GM04503 (cell line): ENCODE results near the gene FLT4.
"Not testable (repeated sequence)": the region's sequence is repeated elsewhere in the genome, so short reads cannot be mapped to it uniquely, and the experiment has no call there.

Source experiments
- DNase-seq: peaks from one replicate; pipeline ENCODE4 v3.0.0-alpha.2; 2012; ENCODE audit warnings: low read depth

Gene FLT4

DNA sequence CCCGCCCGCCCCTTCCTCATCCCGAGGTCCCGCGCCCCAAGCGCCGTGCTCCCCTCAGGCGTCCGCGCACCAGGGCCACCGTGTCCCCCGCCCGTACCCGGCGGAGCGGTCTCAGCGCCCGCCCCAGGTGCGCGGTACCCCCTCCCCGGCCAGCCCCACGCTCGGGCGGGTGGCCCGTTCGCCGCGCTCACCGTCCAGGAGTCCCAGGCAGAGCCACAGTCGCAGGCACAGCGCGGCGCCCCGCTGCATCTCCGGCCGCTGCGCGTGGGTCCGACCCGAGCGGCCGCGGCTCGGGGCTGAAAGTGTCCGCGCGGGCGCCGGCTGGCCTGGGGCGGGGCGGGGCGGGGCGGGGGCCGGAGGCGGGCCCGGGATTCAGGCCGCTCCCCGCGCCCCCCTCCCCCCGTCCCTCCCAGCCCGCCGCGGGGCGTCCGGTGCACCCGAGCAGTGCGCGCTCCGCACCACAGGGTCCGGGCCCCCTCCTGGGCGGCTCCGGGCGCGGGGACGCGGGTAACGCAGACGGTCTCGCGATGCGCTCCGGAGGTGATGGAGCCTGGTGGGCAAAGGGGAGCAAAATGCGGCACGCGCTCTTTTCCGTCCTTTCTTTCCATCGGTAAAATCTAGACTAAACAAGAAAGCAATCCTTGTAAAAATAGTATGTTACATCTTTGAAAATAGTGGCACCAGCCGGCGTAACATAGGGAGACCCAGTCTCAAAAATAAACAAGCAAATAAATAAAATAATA lies at the start of gene FLT4:
TSS of gene FLT4 (minus strand) at position 304 of the 743 bp plus-strand sequence. CDS start at position 249, 55 bp downstream.
- no peak for DNase-seq

DNA sequence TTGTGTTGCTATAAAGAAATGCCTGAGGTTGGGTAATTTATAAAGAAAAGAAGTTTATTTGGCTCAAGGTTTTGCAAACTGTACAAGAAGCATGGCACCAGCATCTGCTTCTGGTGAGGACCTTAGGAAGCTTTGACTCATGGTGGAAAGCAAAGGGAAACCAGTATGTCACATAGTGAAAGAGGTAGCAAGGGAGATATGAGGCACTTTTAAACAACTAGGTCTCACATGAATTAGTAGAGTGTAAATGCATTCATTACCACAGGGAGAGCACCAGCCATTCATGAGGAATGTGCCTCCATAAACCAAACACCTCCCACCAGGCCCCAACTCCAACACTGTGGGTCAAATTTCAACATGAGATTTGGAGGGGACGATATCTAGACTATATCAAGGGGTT lies 49.6 kb upstream of the FLT4 start:
- no peak for DNase-seq

DNA sequence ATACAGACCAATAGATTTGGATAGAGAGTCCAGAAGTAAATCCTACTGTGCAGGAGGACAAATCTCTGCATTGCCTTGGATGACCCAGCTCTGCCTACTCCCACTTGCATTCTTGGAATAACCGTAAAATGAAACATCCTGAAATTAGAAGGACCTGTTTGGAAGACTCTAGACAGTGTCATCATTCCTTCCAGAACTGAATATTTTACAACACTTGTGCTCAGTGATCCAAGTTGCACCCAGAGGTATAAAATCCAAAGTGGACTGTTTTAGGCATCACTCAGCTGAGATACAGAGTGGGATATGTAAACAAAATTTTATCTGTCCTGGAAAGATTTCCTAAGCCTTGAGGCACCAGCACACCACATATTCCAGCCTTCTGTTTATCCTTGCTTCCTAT lies 46.7 kb upstream of the FLT4 start:
- no peak for DNase-seq

DNA sequence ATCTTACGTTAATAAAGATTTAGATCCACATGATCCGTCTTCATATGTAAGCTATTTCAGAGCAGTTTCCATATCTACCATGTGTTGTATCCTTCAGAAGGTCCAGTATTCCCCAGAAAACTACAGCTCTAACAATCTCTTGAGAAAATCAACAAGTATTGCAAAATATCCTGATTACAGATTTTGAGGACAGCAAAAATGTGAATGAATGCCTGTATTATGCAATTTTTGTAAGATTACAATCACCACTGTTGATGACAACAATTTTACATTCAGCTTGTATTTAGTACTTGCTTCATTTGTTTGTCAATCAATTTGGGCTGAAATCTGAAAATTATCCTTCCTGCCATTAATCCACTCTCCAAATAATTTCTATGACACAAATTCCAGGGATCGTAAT lies 43.0 kb upstream of the FLT4 start:
- no peak for DNase-seq

DNA sequence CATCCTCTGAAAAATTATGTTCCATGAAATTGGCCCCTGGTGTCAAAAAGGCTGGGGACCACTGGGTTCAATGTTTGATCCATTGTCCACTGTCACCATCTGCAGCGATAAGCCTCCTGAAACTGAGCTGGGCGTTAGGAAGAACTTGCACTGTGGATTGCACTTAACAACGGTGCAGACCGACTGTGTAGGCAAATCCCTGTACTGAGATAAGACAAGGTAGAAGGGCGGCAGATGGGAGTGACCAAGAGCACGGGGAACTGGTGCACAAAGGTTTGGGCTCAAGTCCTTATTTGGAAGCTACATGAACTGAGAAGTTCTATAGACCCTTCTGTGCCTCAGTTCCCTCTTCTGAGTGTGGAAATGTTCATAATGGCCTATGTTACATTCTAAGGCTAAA lies 41.6 kb upstream of the FLT4 start:
- DNase-seq: no peak

DNA sequence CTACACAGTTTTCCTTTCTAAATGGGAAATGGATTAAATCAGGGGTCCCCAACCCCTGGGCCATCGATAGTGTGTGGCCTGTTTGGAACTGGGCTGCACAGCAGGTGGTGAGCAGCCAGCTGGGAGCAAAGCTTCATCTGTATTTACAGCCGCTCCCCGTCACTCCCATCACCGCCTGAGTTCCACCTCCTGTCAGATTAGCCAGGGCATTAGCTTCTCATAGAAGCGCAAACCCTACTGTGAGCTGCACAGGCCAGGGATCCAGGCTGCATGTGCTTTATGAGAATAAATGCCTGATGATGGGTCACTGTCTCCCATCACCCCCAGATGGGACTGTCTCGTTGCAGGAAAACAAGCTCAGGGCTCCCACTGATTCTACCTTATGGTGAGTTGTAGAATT lies 41.2 kb upstream of the FLT4 start:
- DNase-seq: no peak

DNA sequence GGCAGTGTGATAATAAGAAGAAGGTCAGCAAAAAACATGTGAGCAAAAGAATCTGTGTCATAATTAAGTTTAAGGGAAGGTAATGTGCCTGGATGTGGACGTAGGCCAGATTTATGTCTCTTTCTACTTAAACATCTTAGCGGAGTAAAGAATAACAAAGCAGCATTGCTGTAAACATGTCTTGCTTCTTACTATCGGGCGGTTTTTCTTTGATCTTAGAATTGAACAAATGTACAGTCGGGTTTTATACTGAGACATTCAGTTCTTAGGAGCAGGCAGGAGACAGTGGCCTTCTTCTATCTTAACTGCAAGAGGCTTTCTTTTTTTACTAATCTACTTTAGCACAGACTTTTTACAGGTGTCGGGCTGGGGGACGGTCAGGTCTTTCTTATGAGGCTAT lies 40.4 kb upstream of the FLT4 start:
- no peak for DNase-seq

DNA sequence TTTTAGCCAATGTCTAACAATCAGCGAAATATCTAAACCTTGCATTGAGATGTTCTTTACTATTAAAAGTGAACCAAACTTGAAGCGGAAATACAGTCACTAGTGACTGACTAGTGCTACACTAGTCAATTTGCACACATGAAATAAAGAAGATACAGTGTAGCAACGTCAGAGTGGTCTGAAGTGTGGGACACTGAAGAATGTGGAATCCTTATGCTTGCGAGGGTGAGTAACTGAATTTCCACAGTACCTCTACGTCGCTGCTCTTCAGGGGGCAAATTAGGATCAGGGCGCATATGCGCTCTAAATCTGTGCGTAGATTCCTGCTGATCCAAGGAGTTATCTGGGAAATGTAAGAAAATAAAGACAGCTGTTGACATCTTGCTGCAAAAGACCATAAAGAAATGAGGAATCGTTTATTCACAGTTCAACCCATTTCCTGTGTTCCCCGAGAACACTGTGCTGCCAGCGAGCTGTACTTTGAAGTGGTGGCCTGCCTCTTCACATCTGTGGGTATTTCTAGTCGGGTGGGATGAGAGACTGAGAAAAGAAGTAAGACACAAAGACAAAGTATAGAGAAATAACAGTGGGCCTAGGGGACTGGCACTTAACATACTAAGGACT lies 39.8 kb upstream of the FLT4 start:
- DNase-seq: no peak

DNA sequence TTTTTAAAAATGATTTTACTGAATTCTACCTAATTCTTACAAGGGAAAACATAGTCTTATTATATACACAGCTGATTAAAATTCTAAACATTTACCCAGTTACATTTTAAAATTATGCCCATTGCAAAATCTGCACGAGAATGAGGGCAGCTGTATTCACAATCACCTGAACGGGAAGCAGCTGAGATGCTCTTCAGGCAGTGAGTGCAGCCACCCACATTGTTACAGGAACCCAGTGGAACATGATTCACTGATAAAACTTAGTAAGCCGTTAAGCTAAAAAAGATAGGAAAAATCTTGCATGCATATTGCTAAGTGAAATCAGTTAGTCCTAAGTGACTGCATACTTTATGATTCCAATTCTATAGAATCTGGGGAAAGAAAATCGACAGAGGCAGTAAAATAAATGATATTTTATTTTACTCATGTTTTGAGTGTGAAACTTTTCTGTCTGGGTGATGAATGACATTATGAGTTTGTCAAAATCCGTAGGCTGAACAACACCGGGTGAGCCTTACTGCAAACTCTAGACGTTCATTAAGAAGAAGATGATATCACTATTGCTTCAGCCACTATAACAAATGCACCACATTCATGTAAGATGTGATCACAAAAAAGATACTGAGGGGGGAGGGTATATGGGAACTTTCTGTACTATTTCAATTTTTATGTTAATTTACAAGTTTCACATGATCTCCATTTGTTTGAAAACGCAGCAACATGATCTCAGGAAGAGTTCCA lies 39.1 kb upstream of the FLT4 start:
- DNase-seq: no peak

DNA sequence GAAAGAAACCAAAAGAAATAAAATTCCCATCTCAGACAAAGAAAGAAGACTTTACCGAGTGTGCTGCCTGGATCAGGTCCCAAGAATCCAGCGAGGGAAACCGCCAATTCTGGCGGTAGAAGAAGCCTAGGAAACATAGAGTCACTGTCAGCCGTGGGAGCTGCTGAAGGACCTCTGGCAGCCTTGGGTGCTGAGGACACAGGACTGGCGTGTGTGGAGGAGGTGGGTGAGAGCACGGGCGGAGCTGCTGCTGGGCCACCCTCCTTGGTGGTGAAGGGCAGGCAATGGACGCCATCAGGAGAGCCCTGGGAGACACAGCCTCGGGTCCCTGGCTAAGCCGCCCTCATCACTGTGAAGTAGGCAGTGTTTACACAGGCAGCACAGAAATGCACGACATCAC lies 37.4 kb upstream of the FLT4 start:
- DNase-seq: not testable (repeated sequence)

DNA sequence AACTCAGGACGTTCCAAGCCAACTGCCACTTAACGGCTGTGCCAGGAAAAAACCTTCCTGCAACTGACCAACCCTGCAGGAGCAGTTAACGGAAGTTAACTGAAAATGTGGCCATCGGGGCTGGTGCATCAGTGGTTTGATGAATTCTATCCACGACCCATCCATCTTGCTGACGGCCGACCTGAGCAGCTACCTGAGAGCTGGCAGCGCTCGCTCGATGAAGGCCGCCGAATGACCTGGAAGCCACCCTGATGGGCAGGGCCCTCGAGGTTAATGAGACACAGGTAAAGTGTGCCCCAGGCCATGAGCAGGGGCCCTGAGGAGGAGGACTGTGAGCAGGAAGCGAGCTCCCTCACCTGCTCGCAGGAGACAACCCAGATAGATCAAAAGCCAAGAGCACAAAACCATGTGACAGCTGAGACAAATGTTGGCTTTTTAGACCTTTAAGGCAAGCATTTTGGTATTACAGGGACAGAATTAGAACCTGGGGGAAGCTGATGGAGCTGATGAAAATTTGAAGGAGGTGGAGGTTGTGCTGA lies 35.3 kb upstream of the FLT4 start:
- DNase-seq: no peak

DNA sequence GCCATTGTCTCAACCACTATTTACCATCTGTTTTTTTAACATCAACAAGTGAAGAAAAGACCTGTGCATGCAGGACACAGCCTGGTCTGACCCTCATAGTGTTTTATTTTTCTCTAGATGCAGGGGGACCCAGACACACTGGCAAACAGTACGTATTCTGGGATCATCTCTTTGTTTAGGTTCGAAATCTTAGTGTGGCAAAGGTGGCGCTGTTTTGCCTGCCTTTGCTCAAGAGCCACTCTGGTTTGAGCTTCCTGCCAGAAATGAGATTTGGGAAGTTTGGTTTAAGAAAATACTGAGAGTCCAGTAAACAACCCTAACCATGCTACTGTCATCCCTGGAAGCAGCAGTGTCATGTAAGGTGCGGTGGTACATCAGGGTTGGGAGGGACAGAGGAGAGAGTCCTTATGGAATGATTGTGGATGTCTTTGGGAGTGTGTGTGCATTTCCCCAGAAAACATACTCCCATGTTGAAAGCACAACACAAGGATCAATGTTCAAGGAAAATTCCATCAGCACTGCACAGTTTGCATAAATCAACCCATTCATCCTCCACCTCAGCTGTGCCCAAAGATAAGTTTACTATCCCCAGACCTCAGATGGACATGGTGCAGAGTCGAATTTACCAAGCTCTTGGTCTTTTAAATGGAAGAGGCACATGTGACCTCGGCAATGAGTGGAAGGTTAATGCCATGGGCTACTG lies 34.0 kb upstream of the FLT4 start:
- no peak for DNase-seq

DNA sequence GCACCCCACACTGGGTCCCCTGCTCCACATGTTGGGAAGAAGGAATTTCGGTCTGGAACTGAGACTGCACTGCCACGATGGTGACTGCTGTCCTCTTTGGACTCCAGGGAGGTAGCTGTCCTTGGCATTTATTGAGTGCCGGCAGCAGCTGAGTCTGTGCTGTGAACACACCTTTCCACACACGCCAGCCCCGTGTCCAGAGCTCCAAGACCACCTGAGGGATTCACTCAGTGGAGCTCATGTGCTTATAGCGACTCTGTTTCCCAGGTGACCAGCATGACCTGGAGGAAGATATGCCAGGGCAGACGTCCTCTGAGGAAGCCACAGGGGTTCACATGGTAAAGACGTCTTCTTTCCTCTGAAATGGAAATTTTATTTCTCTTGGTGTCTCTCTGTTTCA lies 33.2 kb upstream of the FLT4 start:
- no peak for DNase-seq

DNA sequence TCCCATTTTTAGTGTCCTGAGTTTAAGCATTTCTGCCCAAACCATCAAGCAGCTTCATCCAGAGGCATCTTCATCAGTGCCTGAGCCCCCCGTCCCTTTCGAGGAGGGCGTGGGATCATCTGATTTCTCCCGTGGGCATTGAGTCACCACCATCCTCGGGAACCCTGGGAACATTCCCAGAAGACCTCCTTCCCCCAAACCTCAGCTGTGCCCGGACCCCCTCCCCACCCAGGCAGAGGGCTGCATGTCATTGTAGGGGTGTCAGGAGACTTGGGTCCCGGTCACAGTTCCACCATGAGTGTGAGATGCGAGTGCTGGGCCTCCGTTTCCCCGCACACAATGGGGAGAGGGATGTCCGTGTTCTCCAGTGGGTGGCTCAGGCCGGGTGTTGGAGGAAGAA lies 32.6 kb upstream of the FLT4 start:
- DNase-seq: not testable (repeated sequence)

DNA sequence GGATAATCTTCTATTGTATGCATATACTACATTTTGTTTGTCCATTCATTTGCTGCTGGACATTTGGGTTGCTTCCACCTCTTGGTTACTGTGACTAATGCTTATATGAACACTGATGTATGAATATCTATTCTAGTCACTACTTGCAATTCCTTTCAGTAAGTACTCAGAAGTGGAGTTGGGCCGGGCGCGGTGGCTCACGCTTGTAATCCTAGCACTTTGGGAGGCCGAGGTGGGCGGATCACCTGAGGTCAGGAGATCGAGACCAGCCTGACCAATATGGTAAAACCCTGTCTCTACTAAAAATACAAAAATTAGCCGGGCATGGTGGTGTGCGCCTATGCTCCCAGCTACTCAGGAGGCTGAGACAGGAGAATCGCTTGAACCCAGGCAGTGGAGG lies 28.9 kb upstream of the FLT4 start:
- DNase-seq: not testable (repeated sequence)

DNA sequence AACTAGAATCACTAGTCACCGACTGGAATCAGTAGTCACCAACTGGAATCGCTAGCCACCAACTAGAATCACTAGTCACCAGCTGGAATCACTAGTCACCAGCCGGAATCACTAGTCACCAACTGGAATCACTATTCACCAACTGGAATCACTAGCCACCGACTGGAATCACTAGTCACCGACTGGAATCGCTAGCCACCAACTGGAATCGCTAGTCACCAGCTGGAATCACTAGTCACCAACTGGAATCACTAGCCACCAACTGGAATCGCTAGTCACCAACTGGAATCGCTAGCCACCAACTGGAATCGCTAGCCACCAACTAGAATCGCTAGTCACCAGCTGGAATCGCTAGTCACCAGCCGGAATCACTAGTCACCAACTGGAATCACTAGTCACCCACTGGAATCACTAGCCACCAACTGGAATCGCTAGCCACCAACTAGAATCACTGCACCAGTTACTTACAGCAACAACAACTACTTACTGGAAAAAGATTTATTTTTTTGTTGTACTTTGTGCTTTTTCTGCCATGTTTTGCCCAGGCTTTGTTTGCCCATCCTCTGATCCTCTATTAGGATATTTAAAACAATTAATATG lies 25.7 kb upstream of the FLT4 start:
- DNase-seq: no peak

DNA sequence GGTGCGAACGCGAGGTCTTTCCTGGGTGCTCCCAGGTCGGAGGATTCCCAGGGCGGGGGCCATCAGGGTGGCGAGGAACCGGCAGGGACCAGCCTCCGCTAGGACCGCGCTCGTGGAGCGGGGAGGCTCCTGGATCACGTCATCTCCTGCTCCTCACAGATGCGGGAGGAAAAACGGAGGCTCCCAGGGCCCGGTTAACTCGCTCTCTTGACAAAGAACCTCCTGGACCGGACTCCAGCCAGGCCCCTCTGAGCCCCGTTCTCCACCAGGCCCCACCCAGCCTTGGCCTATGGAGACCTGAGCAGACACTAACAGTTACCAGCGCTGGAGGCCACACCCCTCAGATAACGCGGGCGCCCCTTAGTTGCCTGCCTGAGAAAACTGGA lies 24.7 kb upstream of the FLT4 start:
- DNase-seq: not testable (repeated sequence)

DNA sequence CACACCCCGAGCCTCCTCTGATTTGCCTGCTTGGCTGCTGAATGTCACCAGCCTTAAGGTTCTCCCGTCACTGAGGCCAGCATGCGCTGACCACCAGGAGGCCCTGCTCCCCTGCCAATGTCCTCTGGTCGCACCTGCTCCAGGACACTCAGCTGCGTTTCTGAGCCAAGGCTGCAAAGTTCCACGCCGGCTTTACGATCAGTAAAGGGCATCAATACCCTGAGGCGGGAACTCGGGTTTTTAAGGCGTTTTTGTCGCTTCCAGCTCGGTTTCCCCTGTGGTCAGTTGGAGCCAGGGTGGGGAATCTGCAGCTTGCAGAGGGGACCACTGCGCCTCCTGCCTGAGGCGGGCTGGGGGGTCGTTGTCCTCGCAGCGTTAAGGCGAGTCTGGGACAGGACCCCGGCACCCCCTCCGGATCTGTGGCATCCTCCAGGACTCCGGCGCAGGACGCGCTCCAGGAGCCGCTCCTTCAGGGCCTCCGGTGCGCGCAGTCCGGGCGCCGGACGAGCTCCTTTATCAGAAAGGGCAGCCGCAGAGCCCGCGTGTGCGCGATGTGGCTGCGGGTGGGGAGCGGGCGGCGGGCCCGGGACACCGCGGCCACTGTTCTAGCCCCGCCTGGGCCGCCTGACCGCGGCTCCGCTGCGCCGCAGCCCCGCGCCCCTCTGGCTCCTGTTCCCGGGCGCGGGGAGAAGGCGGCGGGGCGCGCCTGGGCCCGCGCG lies 24.1 kb upstream of the FLT4 start:
- no peak for DNase-seq

DNA sequence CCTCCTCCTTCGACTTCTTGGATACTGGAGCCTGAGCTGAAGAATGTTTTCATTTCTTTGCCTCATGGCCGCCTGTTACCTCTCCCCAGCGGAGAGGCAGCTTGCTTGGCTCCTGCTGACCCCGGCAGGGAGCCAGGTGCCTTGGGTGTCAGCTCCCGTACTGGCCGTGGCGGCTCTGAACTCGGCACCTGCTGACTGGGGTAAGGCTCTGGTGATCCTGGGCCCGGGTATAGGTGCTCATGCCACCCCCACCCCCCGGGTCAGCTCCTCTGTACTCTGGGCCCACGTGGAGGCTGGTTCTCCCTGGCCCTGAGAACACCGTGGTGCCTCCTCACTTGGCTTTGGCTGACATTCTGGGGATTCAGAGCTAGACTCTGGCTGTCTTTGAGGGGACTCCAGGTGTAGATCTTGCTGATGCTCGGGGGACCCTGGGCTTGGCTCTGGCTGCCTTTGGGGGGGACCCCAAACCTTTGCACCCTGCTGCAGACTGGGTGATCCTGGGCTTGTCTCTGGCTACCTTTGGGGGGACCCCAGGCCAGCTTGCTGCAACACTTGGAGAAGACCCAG lies 22.6 kb upstream of the FLT4 start:
- not testable (repeated sequence) for DNase-seq

DNA sequence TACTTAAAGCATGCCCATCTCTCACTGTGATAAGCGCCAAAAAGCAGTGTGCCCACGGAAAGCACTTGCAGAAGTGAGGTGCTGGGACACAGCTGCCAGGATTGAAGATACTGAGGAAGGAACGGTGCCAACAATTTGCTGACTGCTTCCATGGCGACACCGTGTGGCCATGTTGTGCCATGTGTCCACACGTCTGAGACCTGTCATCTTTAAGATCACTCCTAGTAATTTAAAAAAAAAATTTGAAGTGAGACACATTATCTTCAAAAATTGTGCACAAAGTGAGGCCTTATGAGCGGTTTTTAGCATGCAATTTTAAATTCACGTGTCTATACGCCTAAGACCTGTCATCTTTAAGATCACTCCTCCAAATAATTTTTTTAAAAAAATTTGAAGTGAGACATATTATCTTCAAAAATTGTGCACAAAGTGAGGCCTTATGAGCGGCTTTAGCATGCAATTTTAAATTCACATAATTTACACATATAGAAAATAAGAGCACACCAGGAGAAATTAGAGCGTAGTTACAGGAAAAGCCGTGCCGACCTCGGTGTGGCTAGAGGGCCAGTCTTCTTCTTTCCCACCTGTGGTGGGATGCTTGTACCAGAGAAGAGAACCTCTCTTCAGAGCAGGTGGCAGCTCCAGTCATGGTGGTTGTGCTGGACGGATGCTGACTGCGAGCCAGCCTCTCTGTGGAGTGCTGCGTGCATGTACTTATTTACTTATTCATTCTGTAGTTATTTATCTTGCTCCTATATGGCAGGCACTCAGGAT lies 21.4 kb upstream of the FLT4 start:
- no peak for DNase-seq
